Gastroesophageal sphincter (tissue), 3 donors: ENCODE results near the gene OSR1.
A peak's percentile ranks its signal among the peaks of the same experiment; 100 is the strongest.

ENCODE experiments used
- CTCF ChIP-seq, 4 experiments: fragments of 200-600 bp in 2 of 4; fragments of 450-650 bp in 2 of 4; sonication (generic) in 1 of 4; IDR thresholded peaks; one replicate each; pipeline ENCODE4 v1.5.1; 2017 to 2019; ENCODE audit warnings: antibody characterized with exemption in 4 of 4, mild to moderate bottlenecking in 2 of 4, moderate library complexity in 2 of 4
- POLR2A ChIP-seq, 2 donors: fragments of 450-650 bp; IDR thresholded peaks; one replicate each; pipeline ENCODE4 v1.6.1; 2017; ENCODE audit warnings: antibody characterized with exemption in 2 of 2, mild to moderate bottlenecking in 2 of 2, moderate library complexity in 1 of 2
- POLR2AphosphoS5 ChIP-seq: sonication (generic); formaldehyde crosslinking; IDR thresholded peaks from one replicate; pipeline ENCODE4 v1.6.1; 2017; ENCODE audit warnings: antibody characterized with exemption

GRCh38 chr2:19356545-19357401 lies 1.6 kb downstream of the OSR1 start:
- TF ChIP-seq POLR2A (IDR thresholded peaks at IDR 0.05) (no peak), POLR2AphosphoS5 (no peak), CTCF (IDR thresholded peaks at IDR 0.05) (peak in 1 of 4 experiments; percentile 6)
